ENCODE measurements around the gene HLCS. TPM values are rescaled to one million over a fixed set of nuclear protein-coding genes. Genes with fewer than 3 reads are reported as not detected.
"Not testable (repeated sequence)": the region's sequence is repeated elsewhere in the genome, so short reads cannot be mapped to it uniquely, and the experiment has no call there.

The HLCS gene
- total RNA-seq, 6 donors from 2014 or later, result 15.3 to 34.6 (median 24.1) TPM

DNA sequence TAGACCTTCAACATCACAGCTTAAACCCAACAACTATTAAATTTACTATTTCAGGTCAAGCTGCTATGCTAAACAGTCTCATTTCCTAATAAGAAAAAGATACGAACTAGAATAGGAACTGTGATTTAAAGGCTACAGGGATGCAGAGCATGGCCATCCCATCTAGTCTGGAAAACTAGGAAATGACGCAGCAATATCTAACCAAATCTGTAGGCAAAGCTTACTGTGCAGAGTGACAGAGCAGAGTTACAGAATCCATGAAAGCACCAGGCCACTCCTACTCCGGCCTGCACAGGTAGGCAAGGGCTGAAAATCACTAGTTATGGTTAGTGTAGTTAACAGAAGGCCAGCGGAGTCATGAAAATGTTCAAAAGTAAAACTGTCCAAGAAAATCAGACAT, 2.1 kb downstream of the HLCS start:
- Histone ChIP-seq H3K36me3 (peaks cover 0 to 14% (median 2%) of the 10 kb centered on the region in 4 donors), H3K27me3 (no peaks in the 10 kb centered on the region), H3K9me3 (no peaks in the 10 kb centered on the region), H3K4me3 (no peak overlapping the region), H3K27ac (no peak overlapping the region), H3K4me1 (peaks cover 6 to 25% (median 11%) of the 10 kb centered on the region in 4 donors)
- TF ChIP-seq POLR2AphosphoS5 (IDR thresholded peaks at IDR 0.05) (no peak), EP300 (IDR thresholded peaks at IDR 0.05) (no peak), POLR2A (IDR thresholded peaks at IDR 0.05) (no peak)
- TF ChIP-seq, protein P1, sequence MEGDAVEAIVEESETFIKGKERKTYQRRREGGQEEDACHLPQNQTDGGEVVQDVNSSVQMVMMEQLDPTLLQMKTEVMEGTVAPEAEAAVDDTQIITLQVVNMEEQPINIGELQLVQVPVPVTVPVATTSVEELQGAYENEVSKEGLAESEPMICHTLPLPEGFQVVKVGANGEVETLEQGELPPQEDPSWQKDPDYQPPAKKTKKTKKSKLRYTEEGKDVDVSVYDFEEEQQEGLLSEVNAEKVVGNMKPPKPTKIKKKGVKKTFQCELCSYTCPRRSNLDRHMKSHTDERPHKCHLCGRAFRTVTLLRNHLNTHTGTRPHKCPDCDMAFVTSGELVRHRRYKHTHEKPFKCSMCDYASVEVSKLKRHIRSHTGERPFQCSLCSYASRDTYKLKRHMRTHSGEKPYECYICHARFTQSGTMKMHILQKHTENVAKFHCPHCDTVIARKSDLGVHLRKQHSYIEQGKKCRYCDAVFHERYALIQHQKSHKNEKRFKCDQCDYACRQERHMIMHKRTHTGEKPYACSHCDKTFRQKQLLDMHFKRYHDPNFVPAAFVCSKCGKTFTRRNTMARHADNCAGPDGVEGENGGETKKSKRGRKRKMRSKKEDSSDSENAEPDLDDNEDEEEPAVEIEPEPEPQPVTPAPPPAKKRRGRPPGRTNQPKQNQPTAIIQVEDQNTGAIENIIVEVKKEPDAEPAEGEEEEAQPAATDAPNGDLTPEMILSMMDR (IDR thresholded peaks at IDR 0.05), result no peak
- 84 to 95% methylated on average over 4 of the region's 4 CpGs for WGBS, 2 donors
- ATAC-seq (ENCODE audit: low FRiP score in 2 of 2) (no peak), DNase-seq (no peak)

DNA sequence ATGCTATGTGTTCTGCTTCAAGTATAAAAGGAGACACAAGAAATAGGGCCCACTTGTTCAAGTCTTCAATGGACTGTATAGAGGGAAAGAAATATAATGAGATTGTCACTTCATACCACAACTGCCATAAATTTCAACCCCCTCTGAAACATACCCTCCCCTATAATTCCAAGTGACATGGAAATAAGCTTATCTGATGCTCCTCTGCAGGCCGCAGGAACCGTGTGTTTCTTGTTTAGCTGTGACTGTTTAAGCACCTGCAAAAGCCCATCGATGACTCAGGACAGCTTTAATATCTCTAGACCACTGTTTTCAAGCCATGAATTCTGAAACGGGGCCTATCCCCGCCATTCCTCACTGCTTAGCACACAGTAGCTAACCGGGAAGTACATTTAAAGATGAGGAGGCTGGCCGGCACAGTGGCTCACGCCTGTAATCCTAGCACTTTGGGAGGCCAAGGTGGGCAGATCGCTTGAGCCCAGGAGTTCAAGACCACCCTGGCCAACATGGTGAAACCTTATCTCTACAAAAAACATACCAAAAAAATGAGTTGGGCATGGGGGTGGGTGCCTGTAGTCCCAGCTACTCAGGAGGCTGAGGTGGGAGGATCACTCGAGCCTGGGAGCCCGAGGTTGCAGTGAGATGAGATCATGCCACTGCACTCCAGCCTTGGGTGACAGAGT, 4.2 kb downstream of the HLCS start:
- TF ChIP-seq EP300 (IDR thresholded peaks at IDR 0.05) (no peak), POLR2A (IDR thresholded peaks at IDR 0.05) (no peak), POLR2AphosphoS5 (IDR thresholded peaks at IDR 0.05) (no peak)
- TF ChIP-seq, protein P1 (IDR thresholded peaks at IDR 0.05), result no peak
- Histone ChIP-seq H3K36me3 (peaks cover 0 to 15% (median 2%) of the 10 kb centered on the region in 4 donors), H3K27me3 (no peaks in the 10 kb centered on the region), H3K9me3 (no peaks in the 10 kb centered on the region), H3K27ac (no peak overlapping the region), H3K4me1 (peaks cover 4 to 22% (median 10%) of the 10 kb centered on the region in 4 donors), H3K4me3 (no peak overlapping the region)
- 89 to 93% methylated on average over 11 of the region's 11 CpGs for WGBS, 2 donors
- ATAC-seq (ENCODE audit: low FRiP score in 2 of 2) (no peak), DNase-seq (no peak)

DNA sequence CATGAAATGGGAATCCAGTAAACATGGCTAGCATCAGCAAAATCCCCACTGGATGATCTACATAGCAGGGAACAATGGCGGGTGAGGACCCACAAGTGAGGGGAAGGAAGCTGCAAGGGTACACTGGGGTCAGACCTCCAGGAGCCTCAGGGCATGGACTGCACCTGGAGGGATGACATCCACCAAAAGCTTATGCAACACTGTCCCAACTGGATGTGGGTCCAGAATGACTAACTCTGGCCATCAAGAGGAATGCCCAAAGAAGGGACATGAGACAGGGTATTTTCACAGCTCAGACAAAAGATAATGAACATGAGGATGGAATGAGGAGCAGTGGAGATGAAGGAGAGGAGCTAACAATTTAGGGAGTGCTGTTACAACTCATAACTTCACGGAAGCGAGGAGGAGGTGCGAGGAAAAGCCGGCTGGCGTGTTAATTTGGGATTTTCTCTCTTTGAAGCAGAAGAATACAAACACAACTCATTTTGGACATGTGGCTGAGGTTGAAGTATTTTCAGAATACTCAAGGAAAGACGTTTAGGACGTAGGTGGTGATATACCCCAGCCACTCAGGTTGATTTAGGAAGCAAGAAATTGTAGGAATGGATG, 5.7 kb downstream of the HLCS start:
- H3K27ac ChIP-seq, result no peak overlapping the region
- no peaks in the 10 kb centered on the region for H3K27me3 ChIP-seq
- H3K36me3 ChIP-seq, result peaks cover 0 to 15% (median 6%) of the 10 kb centered on the region in 4 donors
- ATAC-seq (ENCODE audit: low FRiP score in 2 of 2), result no peak
- peaks cover 0 to 10% (median 7%) of the 10 kb centered on the region in 4 donors for H3K4me1 ChIP-seq
- 93 to 96% methylated on average over 8 of the region's 8 CpGs for WGBS, 2 donors
- DNase-seq, result no peak
- TF ChIP-seq POLR2A (IDR thresholded peaks at IDR 0.05) (no peak), EP300 (IDR thresholded peaks at IDR 0.05) (no peak), POLR2AphosphoS5 (IDR thresholded peaks at IDR 0.05) (no peak)
- TF ChIP-seq, protein P1 (IDR thresholded peaks at IDR 0.05), result no peak
- H3K9me3 ChIP-seq, result no peaks in the 10 kb centered on the region
- H3K4me3 ChIP-seq, result no peak overlapping the region

DNA sequence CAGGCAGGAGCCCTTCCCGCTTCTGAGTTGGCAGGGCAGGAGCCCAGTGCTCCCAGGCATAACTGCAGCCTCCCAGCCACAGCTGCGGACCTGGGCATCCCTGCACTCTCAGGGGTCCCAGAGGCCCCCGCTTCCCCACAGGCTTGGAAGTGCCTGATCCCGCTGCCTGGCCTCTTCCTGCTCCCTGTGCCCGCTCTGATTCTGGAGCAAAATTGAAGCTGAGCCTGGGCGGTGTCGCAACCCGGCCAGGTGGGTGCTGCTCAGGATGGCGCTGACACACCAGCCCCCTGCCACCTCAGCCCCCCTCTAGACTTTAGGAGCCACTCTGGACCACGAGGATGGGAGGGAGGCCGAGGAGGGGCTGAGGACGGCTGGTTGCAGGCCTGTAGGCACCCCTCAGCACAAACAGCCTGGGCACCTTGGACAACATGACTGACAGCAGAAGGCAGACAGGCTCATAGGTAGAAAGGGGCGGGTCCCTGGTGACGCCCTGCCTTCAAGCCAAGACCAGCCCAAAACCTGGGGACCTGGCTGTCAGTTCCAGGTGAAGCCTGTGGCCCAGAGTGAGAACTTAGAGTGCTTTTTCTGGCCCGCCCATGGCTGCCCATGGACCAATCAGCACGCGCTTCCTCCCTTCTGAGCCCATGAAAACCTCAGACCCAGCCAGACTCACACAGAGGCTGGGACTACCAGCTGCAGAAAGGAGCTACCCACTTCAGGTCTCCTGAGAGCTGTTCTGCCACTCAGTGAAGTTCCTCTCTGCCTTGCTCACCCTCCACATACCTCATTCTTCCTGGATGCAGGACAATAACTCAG, 7.2 kb downstream of the HLCS start:
- Histone ChIP-seq H3K27me3 (no peaks in the 10 kb centered on the region), H3K36me3 (peaks cover 0 to 15% (median 6%) of the 10 kb centered on the region in 4 donors), H3K4me1 (no peaks in the 10 kb centered on the region), H3K4me3 (no peak overlapping the region), H3K27ac (no peak overlapping the region), H3K9me3 (no peaks in the 10 kb centered on the region)
- peak in 1 of 2 donors; percentile 56 for ATAC-seq (ENCODE audit: low FRiP score in 2 of 2)
- WGBS, 2 donors, result 92 to 100% methylated on average over 3 to 17 of the region's 17 CpGs
- DNase-seq, result peak in 1 of 2 donors; percentile 51
- TF ChIP-seq EP300 (IDR thresholded peaks at IDR 0.05), result no peak

DNA sequence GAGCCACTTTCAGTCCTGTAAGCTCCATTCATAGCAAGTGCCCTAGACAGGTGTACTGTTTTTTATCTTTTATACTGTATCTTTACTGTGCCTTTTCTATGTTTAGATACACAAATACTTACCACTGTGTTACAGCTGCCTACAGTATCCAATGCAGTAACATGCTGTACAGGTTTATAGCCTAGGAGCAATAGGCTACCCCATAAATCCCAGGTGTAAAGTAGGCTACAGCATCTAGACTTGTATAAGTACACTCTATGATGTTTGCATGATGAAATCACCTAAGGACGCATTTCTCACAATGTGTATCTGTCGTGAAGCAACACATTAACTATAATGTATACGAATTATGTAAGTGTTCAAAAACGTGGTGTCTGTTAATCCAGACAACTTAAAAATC, 10.7 kb downstream of the HLCS start:
- Histone ChIP-seq H3K27me3 (no peaks in the 10 kb centered on the region), H3K27ac (no peak overlapping the region), H3K4me3 (no peak overlapping the region), H3K4me1 (no peaks in the 10 kb centered on the region), H3K9me3 (no peaks in the 10 kb centered on the region), H3K36me3 (peaks cover 0 to 12% (median 6%) of the 10 kb centered on the region in 4 donors)
- DNase-seq (no peak), ATAC-seq (ENCODE audit: low FRiP score in 2 of 2) (no peak)
- TF ChIP-seq POLR2A (IDR thresholded peaks at IDR 0.05) (no peak), EP300 (IDR thresholded peaks at IDR 0.05) (no peak), POLR2AphosphoS5 (IDR thresholded peaks at IDR 0.05) (no peak)
- TF ChIP-seq, protein P1 (IDR thresholded peaks at IDR 0.05), result no peak
- 90 to 91% methylated on average over 4 of the region's 4 CpGs for WGBS, 2 donors

DNA sequence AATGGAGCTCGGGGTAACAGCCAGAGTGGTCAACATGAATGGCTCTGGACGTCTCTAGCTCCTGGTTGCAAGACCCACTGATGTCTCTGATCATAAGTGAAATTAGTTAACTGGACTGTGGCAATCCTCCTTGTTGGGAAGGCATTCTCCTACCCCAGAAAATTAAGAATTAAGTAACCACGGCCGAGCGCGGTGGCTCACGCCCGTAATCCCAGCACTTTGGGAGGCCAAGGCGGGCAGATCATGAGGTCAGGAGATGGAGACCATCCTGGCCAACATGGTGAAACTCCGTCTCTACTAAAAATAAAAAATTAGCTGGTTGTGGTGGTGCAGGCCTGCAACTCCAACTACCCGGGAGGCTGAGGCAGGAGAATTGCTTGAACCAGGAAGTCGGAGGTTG, 14.1 kb downstream of the HLCS start:
- H3K4me1 ChIP-seq; DNase-seq; H3K36me3 ChIP-seq; H3K4me3 ChIP-seq; H3K27ac ChIP-seq; ATAC-seq (ENCODE audit: low FRiP score in 2 of 2); H3K9me3 ChIP-seq; H3K27me3 ChIP-seq: not testable (repeated sequence)
- 95 to 96% methylated on average over 12 of the region's 12 CpGs for WGBS, 2 donors
